Endothelial cell (in vitro differentiated cells): ENCODE measurements around the gene SF3A1. TPM values are rescaled to one million over a fixed set of nuclear protein-coding genes. Genes with fewer than 3 reads are reported as not detected.

ENCODE experiments used
- DNase-seq: peaks from one replicate; pipeline ENCODE4 v3.0.0; 2021; ENCODE audit warnings: low spot score
- H3K27ac Mint-ChIP-seq: one replicate; pipeline ENCODE4 v1.8.0; 2021; ENCODE audit warnings: mixed read lengths, inconsistent platforms; ENCODE audit not compliant: unreplicated experiment
- H3K27me3 Mint-ChIP-seq: one replicate; pipeline ENCODE4 v1.8.0; 2021; ENCODE audit warnings: mild to moderate bottlenecking, moderate library complexity, mixed read lengths, inconsistent platforms; ENCODE audit not compliant: unreplicated experiment
- H3K36me3 Mint-ChIP-seq: one replicate; pipeline ENCODE4 v1.8.0; 2021; ENCODE audit warnings: mild to moderate bottlenecking, low read depth, mixed read lengths, inconsistent platforms; ENCODE audit not compliant: unreplicated experiment
- H3K4me1 Mint-ChIP-seq: one replicate; pipeline ENCODE4 v1.8.0; 2021; ENCODE audit warnings: mild to moderate bottlenecking, mixed read lengths, inconsistent platforms; ENCODE audit not compliant: unreplicated experiment
- H3K4me3 Mint-ChIP-seq: one replicate; pipeline ENCODE4 v1.8.0; 2021; ENCODE audit warnings: mild to moderate bottlenecking, mixed read lengths, inconsistent platforms; ENCODE audit not compliant: unreplicated experiment
- H3K9me3 Mint-ChIP-seq: one replicate; pipeline ENCODE4 v1.8.0; 2021; ENCODE audit warnings: mixed read lengths, inconsistent platforms; ENCODE audit not compliant: unreplicated experiment
- total RNA-seq: library from RNA; stranded (reverse); fragmentation: NEBNext Ultra II Directional; extraction: Animal tissue kit (Norgen Biotek cat#: 25700); gene quantifications from one replicate; pipeline ENCODE4 v1.2.1, GENCODE V29; 2021; ENCODE audit not compliant: unreplicated experiment
- TF ChIP-seq, protein P1 (sequence below): fragments of 200-600 bp; sonication (generic); IDR thresholded peaks from one replicate; pipeline ENCODE4 v1.5.0; 2021; ENCODE audit warnings: antibody characterized with exemption; ENCODE audit not compliant: unreplicated experiment

SF3A1 gene
- total RNA-seq, 1 donor from 2014 or later, result 139 TPM

DNA sequence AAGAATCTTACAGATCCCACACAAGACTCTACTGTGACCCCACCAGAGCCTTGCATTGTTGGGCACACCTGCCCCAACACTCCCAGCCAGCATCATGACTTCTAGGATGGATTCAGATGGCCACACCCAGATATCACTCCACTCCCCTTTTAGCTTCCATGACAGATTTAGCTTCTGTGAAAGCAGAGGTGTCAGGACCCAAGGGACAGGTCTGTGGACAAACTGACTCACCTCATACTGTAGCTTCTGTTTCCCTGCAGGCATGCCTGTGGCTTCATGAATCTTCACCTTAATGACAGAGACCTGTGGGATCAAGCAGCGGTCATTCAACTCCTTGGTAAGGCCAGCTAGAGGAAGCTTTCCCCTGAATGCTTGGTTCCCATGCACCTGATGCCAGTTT is 21.5 kb downstream of the SF3A1 start:
- no peak for DNase-seq
- H3K27ac Mint-ChIP-seq, result no peak overlapping the region
- no peaks in the 10 kb centered on the region for H3K9me3 Mint-ChIP-seq
- H3K4me1 Mint-ChIP-seq, result no peaks in the 10 kb centered on the region
- no peaks in the 10 kb centered on the region for H3K27me3 Mint-ChIP-seq
- TF ChIP-seq, protein P1, sequence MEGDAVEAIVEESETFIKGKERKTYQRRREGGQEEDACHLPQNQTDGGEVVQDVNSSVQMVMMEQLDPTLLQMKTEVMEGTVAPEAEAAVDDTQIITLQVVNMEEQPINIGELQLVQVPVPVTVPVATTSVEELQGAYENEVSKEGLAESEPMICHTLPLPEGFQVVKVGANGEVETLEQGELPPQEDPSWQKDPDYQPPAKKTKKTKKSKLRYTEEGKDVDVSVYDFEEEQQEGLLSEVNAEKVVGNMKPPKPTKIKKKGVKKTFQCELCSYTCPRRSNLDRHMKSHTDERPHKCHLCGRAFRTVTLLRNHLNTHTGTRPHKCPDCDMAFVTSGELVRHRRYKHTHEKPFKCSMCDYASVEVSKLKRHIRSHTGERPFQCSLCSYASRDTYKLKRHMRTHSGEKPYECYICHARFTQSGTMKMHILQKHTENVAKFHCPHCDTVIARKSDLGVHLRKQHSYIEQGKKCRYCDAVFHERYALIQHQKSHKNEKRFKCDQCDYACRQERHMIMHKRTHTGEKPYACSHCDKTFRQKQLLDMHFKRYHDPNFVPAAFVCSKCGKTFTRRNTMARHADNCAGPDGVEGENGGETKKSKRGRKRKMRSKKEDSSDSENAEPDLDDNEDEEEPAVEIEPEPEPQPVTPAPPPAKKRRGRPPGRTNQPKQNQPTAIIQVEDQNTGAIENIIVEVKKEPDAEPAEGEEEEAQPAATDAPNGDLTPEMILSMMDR, result no peak
- H3K36me3 Mint-ChIP-seq, result peaks cover 57% of the 10 kb centered on the region
- H3K4me3 Mint-ChIP-seq, result no peak overlapping the region

DNA sequence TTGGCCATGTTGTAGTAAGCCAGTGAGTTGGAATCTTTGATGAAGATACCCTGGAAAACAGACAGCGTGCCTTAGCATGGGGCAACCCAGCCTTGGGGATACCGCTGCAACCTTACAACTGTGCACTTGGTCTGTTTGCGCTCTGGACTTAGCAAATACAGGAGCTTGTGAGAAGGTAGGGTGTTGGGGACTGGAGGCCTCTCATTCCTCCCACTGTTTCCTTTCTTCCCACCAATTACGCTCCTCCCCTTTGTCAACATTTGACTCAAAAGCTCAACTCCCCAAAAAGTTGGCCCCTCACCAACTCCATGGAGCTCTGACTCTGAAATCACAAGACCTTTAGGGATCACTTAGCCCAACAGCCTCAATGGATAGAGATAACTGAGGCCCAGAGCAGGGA is 22.0 kb downstream of the SF3A1 start:
- Mint-ChIP-seq H3K4me1 (no peaks in the 10 kb centered on the region), H3K4me3 (no peak overlapping the region), H3K9me3 (no peaks in the 10 kb centered on the region), H3K36me3 (peaks cover 52% of the 10 kb centered on the region), H3K27ac (no peak overlapping the region), H3K27me3 (no peaks in the 10 kb centered on the region)
- TF ChIP-seq, protein P1, result no peak
- no peak for DNase-seq

DNA sequence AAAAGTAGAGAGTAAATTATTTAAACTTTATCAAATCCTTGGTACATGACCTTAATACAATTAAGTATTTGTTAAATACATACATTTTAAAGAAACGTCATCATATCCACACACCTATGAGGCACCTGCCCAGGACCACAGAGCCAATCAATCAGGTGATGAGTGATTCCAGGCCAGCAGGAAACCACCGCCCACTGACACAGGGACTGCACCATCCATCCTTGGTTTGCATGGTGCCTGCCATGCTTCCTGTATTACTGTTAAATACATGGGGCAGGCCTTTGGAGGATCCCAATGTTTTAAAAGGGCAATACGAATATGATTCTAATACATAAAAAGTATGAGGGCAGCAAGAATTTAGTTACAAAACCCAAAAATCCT is 23.0 kb downstream of the SF3A1 start:
- no peak overlapping the region for H3K27ac Mint-ChIP-seq

DNA sequence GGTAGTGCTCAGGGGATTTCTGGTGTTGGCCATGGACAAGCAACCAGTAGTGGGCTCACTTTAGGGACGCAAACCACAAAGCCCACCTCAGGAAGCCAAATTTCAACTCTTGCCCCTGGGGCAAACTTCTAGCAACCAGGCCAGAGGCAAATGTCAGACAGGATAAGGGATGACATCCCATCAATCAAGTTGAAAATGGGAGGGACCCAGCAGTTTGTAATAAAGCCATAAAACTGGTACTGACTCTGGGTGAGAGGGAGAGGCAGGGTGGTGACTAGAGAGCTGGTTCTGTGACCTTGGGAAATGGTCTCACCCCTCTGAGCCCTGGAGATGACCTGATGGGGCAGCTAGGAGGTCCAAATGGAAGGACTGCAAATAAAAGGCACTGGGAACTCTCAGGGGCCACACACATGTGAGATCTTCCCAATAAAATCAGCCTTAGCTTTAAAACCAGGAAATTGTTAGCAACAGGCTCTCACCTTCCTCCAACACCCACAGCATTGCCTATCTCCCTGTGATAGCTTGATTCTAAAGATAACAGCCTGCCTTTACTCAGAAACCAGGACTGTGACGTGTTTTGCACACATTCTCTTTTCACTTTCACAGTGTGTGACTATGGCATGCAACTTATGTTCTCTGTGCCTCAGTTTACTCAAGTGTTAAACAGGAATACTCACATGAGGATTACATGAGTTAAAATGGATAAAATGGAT is 23.5 kb downstream of the SF3A1 start:
- Mint-ChIP-seq H3K4me1 (no peaks in the 10 kb centered on the region), H3K27me3 (no peaks in the 10 kb centered on the region), H3K27ac (no peak overlapping the region)

More for the DNA sequence above, 23.0 kb downstream of the SF3A1 start:
- TF ChIP-seq, protein P1, result no peak
- peaks cover 45% of the 10 kb centered on the region for H3K36me3 Mint-ChIP-seq
- H3K9me3 Mint-ChIP-seq, result no peaks in the 10 kb centered on the region
- DNase-seq, result no peak
- no peaks in the 10 kb centered on the region for H3K27me3 Mint-ChIP-seq
- H3K4me1 Mint-ChIP-seq, result no peaks in the 10 kb centered on the region
- H3K4me3 Mint-ChIP-seq, result no peak overlapping the region

DNA sequence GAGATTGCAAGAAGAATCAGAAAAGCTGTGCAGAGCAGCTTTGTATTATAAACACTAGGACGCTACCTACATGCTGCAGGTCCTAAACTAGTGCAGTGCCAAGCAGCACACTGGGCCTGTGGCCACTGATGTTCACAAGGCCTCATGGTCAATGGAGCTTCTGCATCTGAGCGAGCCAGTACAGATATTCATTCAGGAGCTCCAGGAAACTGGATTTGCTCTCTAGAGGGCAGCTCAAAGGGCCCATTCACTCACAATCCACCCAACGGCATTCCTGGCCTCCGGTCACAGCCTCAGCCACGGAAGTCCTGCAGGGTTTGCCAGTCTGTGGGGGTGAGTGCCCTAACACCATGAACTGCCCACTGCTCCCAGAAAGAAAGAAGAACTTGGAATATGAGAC is 24.1 kb downstream of the SF3A1 start:
- TF ChIP-seq, protein P1, result no peak
- DNase-seq, result no peak
- H3K4me3 Mint-ChIP-seq, result no peak overlapping the region
- H3K27ac Mint-ChIP-seq, result no peak overlapping the region
- no peaks in the 10 kb centered on the region for H3K9me3 Mint-ChIP-seq
- peaks cover 36% of the 10 kb centered on the region for H3K36me3 Mint-ChIP-seq
- H3K27me3 Mint-ChIP-seq, result peaks cover under 1% of the 10 kb centered on the region
- no peaks in the 10 kb centered on the region for H3K4me1 Mint-ChIP-seq

More for the DNA sequence above, 23.5 kb downstream of the SF3A1 start:
- TF ChIP-seq, protein P1, result no peak
- Mint-ChIP-seq H3K9me3 (no peaks in the 10 kb centered on the region), H3K4me3 (no peak overlapping the region), H3K36me3 (peaks cover 42% of the 10 kb centered on the region)
- no peak for DNase-seq
